ENCODE data around the gene DYNC1LI1. TPM values are rescaled to one million over a fixed set of nuclear protein-coding genes. Genes with fewer than 3 reads are reported as not detected.

The DYNC1LI1 gene
- total RNA-seq, 1 experiment from 2014 or later = 29.8 TPM

GRCh38 chr3:32613183-32613582 lies 42.5 kb upstream of the DYNC1LI1 start:
- BruUV-seq (replicated peaks) = no TSS peak
- no peaks in the 10 kb centered on the region for H3K4me1 Mint-ChIP-seq (ENCODE audit: low read depth, unreplicated experiment)
- H3K27ac Mint-ChIP-seq (ENCODE audit: unreplicated experiment) = no peak overlapping the region
- intact Hi-C loops (cut with micrococcal nuclease; ENCODE audit: unreplicated experiment) = no loop called here
- no peaks in the 10 kb centered on the region for H3K27me3 Mint-ChIP-seq (ENCODE audit: unreplicated experiment)
- CTCF ChIA-PET = no interaction called here
- H3K9me3 Mint-ChIP-seq (ENCODE audit: low read depth, unreplicated experiment) = no peaks in the 10 kb centered on the region
- DNase-seq = no peak
- no peak overlapping the region for H3K4me3 Mint-ChIP-seq (ENCODE audit: low read depth, unreplicated experiment)
- no peak for TF ChIP-seq CTCF (IDR thresholded peaks at IDR 0.05; ENCODE audit: unreplicated experiment)
- no peaks in the 10 kb centered on the region for H3K36me3 Mint-ChIP-seq (ENCODE audit: insufficient read depth, unreplicated experiment)

- H3K9me3 Mint-ChIP-seq (ENCODE audit: low read depth, unreplicated experiment) = no peaks in the 10 kb centered on the region
- no peak for DNase-seq
- intact Hi-C loops (cut with micrococcal nuclease; ENCODE audit: unreplicated experiment) = no loop called here
- no peaks in the 10 kb centered on the region for H3K36me3 Mint-ChIP-seq (ENCODE audit: insufficient read depth, unreplicated experiment)
- no peak overlapping the region for H3K27ac Mint-ChIP-seq (ENCODE audit: unreplicated experiment)
- TF ChIP-seq CTCF (IDR thresholded peaks at IDR 0.05; ENCODE audit: unreplicated experiment) = no peak
- no peaks in the 10 kb centered on the region for H3K27me3 Mint-ChIP-seq (ENCODE audit: unreplicated experiment)
- CTCF ChIA-PET = no interaction called here
- no peak overlapping the region for H3K4me3 Mint-ChIP-seq (ENCODE audit: low read depth, unreplicated experiment)
- H3K4me1 Mint-ChIP-seq (ENCODE audit: low read depth, unreplicated experiment) = no peaks in the 10 kb centered on the region
- no TSS peak for BruUV-seq (replicated peaks)
Observed at GRCh38 chr3:32612547-32612946, 41.9 kb upstream of the DYNC1LI1 start.

- DNase-seq = no peak
- Mint-ChIP-seq H3K27ac (ENCODE audit: unreplicated experiment) (no peak overlapping the region), H3K4me1 (ENCODE audit: low read depth, unreplicated experiment) (peaks cover 6% of the 10 kb centered on the region), H3K9me3 (ENCODE audit: low read depth, unreplicated experiment) (no peaks in the 10 kb centered on the region), H3K27me3 (ENCODE audit: unreplicated experiment) (no peaks in the 10 kb centered on the region), H3K4me3 (ENCODE audit: low read depth, unreplicated experiment) (no peak overlapping the region), H3K36me3 (ENCODE audit: insufficient read depth, unreplicated experiment) (no peaks in the 10 kb centered on the region)
- no TSS peak for BruUV-seq (replicated peaks)
- intact Hi-C loops (cut with micrococcal nuclease; ENCODE audit: unreplicated experiment) = no loop called here
- TF ChIP-seq CTCF (IDR thresholded peaks at IDR 0.05; ENCODE audit: unreplicated experiment) = no peak
- CTCF ChIA-PET = no interaction called here
Observed at GRCh38 chr3:32607522-32607921, 36.9 kb upstream of the DYNC1LI1 start.

- no peaks in the 10 kb centered on the region for H3K27me3 Mint-ChIP-seq (ENCODE audit: unreplicated experiment)
- CTCF ChIA-PET = no interaction called here
Observed at GRCh38 chr3:32606960-32607359, 36.3 kb upstream of the DYNC1LI1 start.

More at GRCh38 chr3:32606960-32607359, 36.3 kb upstream of the DYNC1LI1 start:
- no TSS peak for BruUV-seq (replicated peaks)
- intact Hi-C loops (cut with micrococcal nuclease; ENCODE audit: unreplicated experiment) = no loop called here
- no peak for TF ChIP-seq CTCF (IDR thresholded peaks at IDR 0.05; ENCODE audit: unreplicated experiment)
- no peak overlapping the region for H3K4me3 Mint-ChIP-seq (ENCODE audit: low read depth, unreplicated experiment)
- no peaks in the 10 kb centered on the region for H3K36me3 Mint-ChIP-seq (ENCODE audit: insufficient read depth, unreplicated experiment)
- peaks cover 6% of the 10 kb centered on the region for H3K4me1 Mint-ChIP-seq (ENCODE audit: low read depth, unreplicated experiment)
- H3K27ac Mint-ChIP-seq (ENCODE audit: unreplicated experiment) = no peak overlapping the region
- no peak for DNase-seq
- H3K9me3 Mint-ChIP-seq (ENCODE audit: low read depth, unreplicated experiment) = no peaks in the 10 kb centered on the region
